Measurements from ENCODE around the gene ELL2.
A peak's percentile ranks its signal among the peaks of the same experiment; 100 is the strongest.

ELL2 gene

GRCh38 chr5:95925939-95926338 is 35.7 kb downstream of the ELL2 start:
- peaks cover 58% of the 10 kb centered on the region for H3K79me2 ChIP-seq (ENCODE audit: low read length)
- DNase-seq = peak; percentile 79
- H3K4me1 ChIP-seq (ENCODE audit: low read length) = peaks cover 74% of the 10 kb centered on the region
- H3K4me3 ChIP-seq (ENCODE audit: low read length) = no peak overlapping the region
- TF ChIP-seq EZH2phosphoT487 (IDR thresholded peaks at IDR 0.05; ENCODE audit: low read length) = no peak
- no peak for TF ChIP-seq EZH2 (optimal IDR thresholded peaks at IDR 0.05; ENCODE audit: low read depth, low read length)
- TF ChIP-seq CTCF (IDR thresholded peaks at IDR 0.05; ENCODE audit: low read length) = no peak
- peaks cover 56% of the 10 kb centered on the region for H3F3A ChIP-seq (ENCODE audit: insufficient read depth, low read length)
- no peaks in the 10 kb centered on the region for H3K9me3 ChIP-seq (replicated peaks; ENCODE audit: insufficient read depth, low read length)
- no peak overlapping the region for H2AFZ ChIP-seq (ENCODE audit: low read length)
- no peaks in the 10 kb centered on the region for H3K36me3 ChIP-seq (replicated peaks; ENCODE audit: insufficient read depth, low read length)
- H3K9ac ChIP-seq (ENCODE audit: low read length) = no peak overlapping the region
- peak overlapping the region; percentile 61; the same call in 1 of the 2 replicates for H3K27ac ChIP-seq (ENCODE audit: low read length)
- no peaks in the 10 kb centered on the region for H3K9me2 ChIP-seq (replicated peaks; ENCODE audit: insufficient read depth, low read length)
- peak overlapping the region; percentile 48 for H3K4me2 ChIP-seq (ENCODE audit: low read depth, low read length)
- H4K20me1 ChIP-seq (ENCODE audit: insufficient read depth, low read length) = no peaks in the 10 kb centered on the region
- no peaks in the 10 kb centered on the region for H3K27me3 ChIP-seq (replicated peaks; ENCODE audit: insufficient read depth, low read length)

DNA sequence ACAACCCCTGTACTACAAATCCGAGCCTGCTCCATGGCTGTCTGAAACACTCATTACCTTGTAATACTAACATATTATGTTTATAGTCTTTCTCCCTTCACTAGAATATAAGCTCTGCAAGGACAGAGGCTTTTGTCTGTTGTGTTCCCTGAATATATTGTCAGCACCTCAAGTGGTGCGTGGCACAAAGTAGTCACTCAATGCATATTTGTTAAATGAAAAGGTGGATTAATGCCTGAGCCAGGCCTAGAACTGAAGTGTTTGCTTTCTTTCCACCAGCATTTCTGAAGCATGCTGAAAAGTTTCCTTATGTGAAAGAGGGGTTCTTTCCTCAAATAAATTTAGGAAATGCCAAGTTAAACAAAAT is 36.3 kb downstream of the ELL2 start:
- Histone ChIP-seq H3K4me1 (ENCODE audit: low read length) (peaks cover 69% of the 10 kb centered on the region), H3F3A (ENCODE audit: insufficient read depth, low read length) (peaks cover 56% of the 10 kb centered on the region), H3K27ac (ENCODE audit: low read length) (peak overlapping the region; percentile 61), H3K9me3 (replicated peaks; ENCODE audit: insufficient read depth, low read length) (no peaks in the 10 kb centered on the region), H3K9me2 (replicated peaks; ENCODE audit: insufficient read depth, low read length) (no peaks in the 10 kb centered on the region), H2AFZ (ENCODE audit: low read length) (no peak overlapping the region), H3K79me2 (ENCODE audit: low read length) (peaks cover 58% of the 10 kb centered on the region), H3K4me2 (ENCODE audit: low read depth, low read length) (peak overlapping the region; percentile 48), H3K4me3 (ENCODE audit: low read length) (peak overlapping the region; percentile 17; the same call in 1 of the 2 replicates), H4K20me1 (ENCODE audit: insufficient read depth, low read length) (no peaks in the 10 kb centered on the region), H3K27me3 (replicated peaks; ENCODE audit: insufficient read depth, low read length) (no peaks in the 10 kb centered on the region), H3K9ac (ENCODE audit: low read length) (peak overlapping the region; percentile 2; the same call in 1 of the 2 replicates), H3K36me3 (replicated peaks; ENCODE audit: insufficient read depth, low read length) (no peaks in the 10 kb centered on the region)
- no peak for TF ChIP-seq EZH2phosphoT487 (IDR thresholded peaks at IDR 0.05; ENCODE audit: low read length)
- TF ChIP-seq EZH2 (optimal IDR thresholded peaks at IDR 0.05; ENCODE audit: low read depth, low read length) = no peak
- TF ChIP-seq CTCF (IDR thresholded peaks at IDR 0.05; ENCODE audit: low read length) = no peak
- no peak for DNase-seq

DNA sequence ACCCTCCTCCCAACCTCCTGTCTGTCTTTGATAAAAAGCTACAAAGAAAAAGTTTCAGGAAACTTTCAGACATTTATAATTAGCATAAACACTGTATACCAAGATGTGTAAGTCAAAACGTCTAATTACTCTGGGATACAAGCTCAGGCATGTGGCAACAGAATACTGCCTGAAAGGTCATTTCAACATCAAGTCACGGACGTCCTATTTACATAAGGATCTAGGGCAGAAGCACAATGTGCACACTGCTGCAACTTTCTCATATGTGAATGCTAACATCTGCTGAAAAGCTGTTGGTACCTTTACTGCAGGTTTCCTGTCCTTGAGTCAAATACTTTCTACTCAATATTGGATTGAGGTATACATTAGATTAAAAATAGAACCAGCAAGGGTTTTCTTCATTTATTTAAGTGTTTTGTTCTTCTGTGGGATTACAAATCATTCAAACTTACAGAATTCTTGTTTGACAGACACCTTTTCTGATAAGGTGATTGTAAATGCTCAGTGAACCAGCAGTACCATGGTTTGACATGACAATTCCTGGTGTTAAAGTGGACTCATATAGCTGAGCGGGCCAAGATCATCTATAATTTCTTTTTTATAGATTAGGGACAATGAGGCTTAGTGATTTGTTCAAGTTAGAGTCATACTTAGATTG is 36.8 kb downstream of the ELL2 start:
- Histone ChIP-seq H4K20me1 (ENCODE audit: insufficient read depth, low read length) (no peaks in the 10 kb centered on the region), H3K27me3 (replicated peaks; ENCODE audit: insufficient read depth, low read length) (no peaks in the 10 kb centered on the region), H2AFZ (ENCODE audit: low read length) (no peak overlapping the region), H3K4me3 (ENCODE audit: low read length) (peak overlapping the region; percentile 10; the same call in 1 of the 2 replicates), H3K4me1 (ENCODE audit: low read length) (peaks cover 63% of the 10 kb centered on the region), H3K9me2 (replicated peaks; ENCODE audit: insufficient read depth, low read length) (no peaks in the 10 kb centered on the region), H3K79me2 (ENCODE audit: low read length) (peaks cover 54% of the 10 kb centered on the region), H3K4me2 (ENCODE audit: low read depth, low read length) (peak overlapping the region; percentile 48), H3K36me3 (replicated peaks; ENCODE audit: insufficient read depth, low read length) (no peaks in the 10 kb centered on the region), H3K9ac (ENCODE audit: low read length) (no peak overlapping the region; the same call in 1 of the 2 replicates), H3F3A (ENCODE audit: insufficient read depth, low read length) (peaks cover 52% of the 10 kb centered on the region), H3K27ac (ENCODE audit: low read length) (peak overlapping the region; percentile 61; the same call in 1 of the 2 replicates), H3K9me3 (replicated peaks; ENCODE audit: insufficient read depth, low read length) (no peaks in the 10 kb centered on the region)
- TF ChIP-seq EZH2 (optimal IDR thresholded peaks at IDR 0.05; ENCODE audit: low read depth, low read length) (no peak), EZH2phosphoT487 (IDR thresholded peaks at IDR 0.05; ENCODE audit: low read length) (no peak), CTCF (IDR thresholded peaks at IDR 0.05; ENCODE audit: low read length) (no peak)
- peak; percentile 87 for DNase-seq
